MM.1S (cell line): Measurements from ENCODE around the gene CDH19.

Experiments
- CTCF ChIP-seq: fragments of 300-600 bp; sonication (generic); IDR thresholded peaks from 2 replicates; pipeline ENCODE4 v1.5.1; 2016; ENCODE audit warnings: antibody characterized with exemption, low read length, mixed read lengths
- EZH2 ChIP-seq: fragments of 300-600 bp; sonication (generic); optimal IDR thresholded peaks from 2 replicates; pipeline ENCODE3; 2017; ENCODE audit warnings: low read depth, mild to moderate bottlenecking, antibody characterized with exemption, low read length, mixed read lengths
- EZH2phosphoT487 ChIP-seq: fragments of 300-600 bp; sonication (generic); IDR thresholded peaks from 2 replicates; pipeline ENCODE4 v1.6.1; 2018; ENCODE audit warnings: antibody characterized with exemption, low read length

- no peak for TF ChIP-seq CTCF
- TF ChIP-seq EZH2 = no peak
- no peak for TF ChIP-seq EZH2phosphoT487
Measured at GRCh38 chr18:66599190-66599589, 4.7 kb downstream of the CDH19 start.
